ENCODE results near the gene OR5H2. TPM values are rescaled to one million over a fixed set of nuclear protein-coding genes. Genes with fewer than 3 reads are reported as not detected.

OR5H2 gene
- total RNA-seq = not detected

DNA sequence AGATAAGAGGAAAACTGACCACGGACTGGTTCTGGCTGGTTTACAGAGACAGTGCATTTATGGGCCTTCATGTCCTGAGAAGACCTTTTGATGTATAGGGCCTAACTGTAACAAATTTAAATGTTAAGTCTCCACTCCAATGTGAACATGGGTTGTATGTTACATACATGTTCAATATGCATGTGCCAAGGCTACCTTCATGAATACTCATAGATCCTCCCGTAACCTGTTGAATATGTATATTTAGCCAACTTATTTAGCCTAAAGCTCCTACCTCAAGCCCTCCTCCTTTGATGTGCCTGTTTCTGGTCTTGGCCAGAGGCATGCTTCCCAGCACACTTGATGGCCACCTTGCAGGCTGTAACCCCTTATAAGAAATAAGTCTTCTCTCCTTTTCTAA lies at the start of gene OR5H2:
OR5H2 (plus strand) TSS at position 301 of the 400 bp plus-strand sequence. CDS start 398 bp downstream, outside the sequence.

GRCh38 chr3:98263944-98264343 lies 18.4 kb upstream of the OR5H2 start, which contains the start of gene OR5H6:
TSS of gene OR5H6 (plus strand) at chr3:98264244. CDS start at chr3:98264333, 89 bp downstream.

Other genes with a start within 250 kb of the OR5H2 start
- 25.8 TPM for gene GABRR3, start 247.2 kb upstream of the OR5H2 start, total RNA-seq
- not detected for gene OR5AC2, start 195.3 kb upstream of the OR5H2 start, total RNA-seq
- not detected for gene OR5H1, start 151.8 kb upstream of the OR5H2 start, total RNA-seq
- not detected for gene OR5H14, start 135.0 kb upstream of the OR5H2 start, total RNA-seq
- gene OR5H15, start 115.8 kb upstream of the OR5H2 start, total RNA-seq = not detected
- gene OR5H6, start 18.3 kb upstream of the OR5H2 start, total RNA-seq = not detected
- not detected for gene OR5K4, start 71.3 kb downstream of the OR5H2 start, total RNA-seq
- not detected for gene OR5K3, start 108.2 kb downstream of the OR5H2 start, total RNA-seq
- gene OR5K1, start 180.7 kb downstream of the OR5H2 start, total RNA-seq = not detected
- gene OR5K2, start 215.2 kb downstream of the OR5H2 start, total RNA-seq = not detected
- gene CLDND1, start 240.4 kb downstream of the OR5H2 start, total RNA-seq = 155 TPM
- not detected for gene GPR15, start 249.5 kb downstream of the OR5H2 start, total RNA-seq

Measured in camera-type eye (tissue), 1 donor.